NB4 (cell line): ENCODE data around the gene MYB.

ENCODE experiments used
- CTCF ChIP-seq: IDR thresholded peaks from one replicate; pipeline ENCODE4 v1.5.1; 2012; ENCODE audit warnings: low read depth, low read length
- POLR2A ChIP-seq: IDR thresholded peaks from 2 replicates; pipeline ENCODE4 v1.6.1; 2011; ENCODE audit warnings: mild to moderate bottlenecking; ENCODE audit not compliant: insufficient read length; ENCODE audit errors: extremely low read depth

- TF ChIP-seq CTCF, result no peak
- TF ChIP-seq POLR2A, result no peak
These were observed 5.1 kb downstream of the MYB start for GRCh38 chr6:135186255-135186654.
